CD14-positive monocyte (primary cell): Measurements from ENCODE around the gene PTPN13. TPM values are rescaled to one million over a fixed set of nuclear protein-coding genes. Genes with fewer than 3 reads are reported as not detected.

ENCODE experiments used
- DNase-seq, 3 donors: peaks; one replicate each; pipeline ENCODE4 v3.0.0-alpha.2; 2011 to 2022
- H2AFZ ChIP-seq: 2 replicates; pipeline ENCODE4 v1.6.0; 2012; ENCODE audit warnings: mild to moderate bottlenecking, low read depth, low read length, inconsistent platforms; ENCODE audit not compliant: insufficient read depth, poor library complexity, severe bottlenecking
- H3K27ac ChIP-seq, 2 donors: 1 replicate in 1 of 2; 2 replicates in 1 of 2; pipeline ENCODE4 v1.5.1; 2012 to 2013; ENCODE audit warnings: low read length in 2 of 2, control low read depth in 1 of 2, inconsistent platforms in 1 of 2, low read depth in 1 of 2, mild to moderate bottlenecking in 1 of 2
- H3K27me3 ChIP-seq, 2 donors: one replicate each; pipeline versions ENCODE4 v1.6.0 to v1.6.1; 2011 to 2013; ENCODE audit warnings: low read length in 2 of 2; ENCODE audit not compliant: control insufficient read depth in 2 of 2, insufficient read depth in 2 of 2
- H3K36me3 ChIP-seq, 2 donors: replicated peaks in 1 of 2; 1 replicate in 1 of 2; 2 replicates in 1 of 2; pipeline versions ENCODE4 v1.5.1 to v1.6.1; 2012 to 2013; ENCODE audit warnings: low read length in 2 of 2, control low read depth in 1 of 2, inconsistent platforms in 1 of 2, mild to moderate bottlenecking in 1 of 2; ENCODE audit not compliant: insufficient read depth in 2 of 2, control insufficient read depth in 1 of 2
- H3K4me1 ChIP-seq, 2 donors: 1 replicate in 1 of 2; 2 replicates in 1 of 2; pipeline versions ENCODE4 v1.5.1 to v1.6.1; 2012 to 2013; ENCODE audit warnings: low read length in 2 of 2, control low read depth in 1 of 2, inconsistent platforms in 1 of 2, mild to moderate bottlenecking in 1 of 2, moderate library complexity in 1 of 2; ENCODE audit not compliant: insufficient read depth in 2 of 2, control insufficient read depth in 1 of 2
- H3K4me2 ChIP-seq: replicated peaks from 2 replicates; pipeline ENCODE3; 2012; ENCODE audit warnings: low read length, moderate library complexity, mild to moderate bottlenecking; ENCODE audit not compliant: poor library complexity, severe bottlenecking; ENCODE audit errors: extremely low read depth
- H3K4me3 ChIP-seq, 3 experiments: fragments of 200-600 bp in 1 of 3; sonication (generic) in 1 of 3; replicated peaks in 1 of 3; 1 replicate in 2 of 3; 2 replicates in 1 of 3; pipeline ENCODE4 v1.5.1; 2011 to 2013; ENCODE audit warnings: low read length in 3 of 3, mild to moderate bottlenecking in 3 of 3, control low read depth in 2 of 3, low read depth in 2 of 3, inconsistent platforms in 1 of 3, moderate library complexity in 1 of 3
- H3K79me2 ChIP-seq: 2 replicates; pipeline ENCODE4 v1.6.0; 2012; ENCODE audit warnings: mild to moderate bottlenecking, control low read depth, inconsistent platforms, low read length, moderate library complexity; ENCODE audit not compliant: insufficient read depth
- H3K9ac ChIP-seq: 2 replicates; pipeline ENCODE4 v1.6.0; 2017; ENCODE audit warnings: low read length, mild to moderate bottlenecking; ENCODE audit not compliant: insufficient read depth, poor library complexity, severe bottlenecking
- H3K9me3 ChIP-seq, 2 donors: replicated peaks in 1 of 2; 1 replicate in 1 of 2; 2 replicates in 1 of 2; pipeline versions ENCODE4 v1.5.1 to v1.6.1; 2012 to 2013; ENCODE audit warnings: low read length in 2 of 2, control low read depth in 1 of 2; ENCODE audit not compliant: control insufficient read depth in 1 of 2, insufficient read depth in 1 of 2
- H4K20me1 ChIP-seq: 2 replicates; pipeline ENCODE4 v1.6.0; 2012; ENCODE audit warnings: mild to moderate bottlenecking, low read length, control low read depth, moderate library complexity; ENCODE audit not compliant: insufficient read depth
- H3K27ac Mint-ChIP-seq, 7 donors: one replicate each; pipeline ENCODE4 v1.8.0; 2020; ENCODE audit warnings: mild to moderate bottlenecking in 7 of 7, mixed read lengths in 7 of 7, moderate library complexity in 6 of 7, inconsistent platforms in 2 of 7
- H3K27me3 Mint-ChIP-seq, 3 donors: one replicate each; pipeline ENCODE4 v1.8.0; 2021 to 2022; ENCODE audit warnings: low read depth in 3 of 3, mild to moderate bottlenecking in 3 of 3, mixed read lengths in 3 of 3, moderate library complexity in 3 of 3, inconsistent platforms in 1 of 3
- H3K36me3 Mint-ChIP-seq, 2 donors: one replicate each; pipeline ENCODE4 v1.8.0; 2020; ENCODE audit warnings: mixed read lengths in 2 of 2, inconsistent platforms in 1 of 2, mild to moderate bottlenecking in 1 of 2
- H3K4me1 Mint-ChIP-seq: one replicate; pipeline ENCODE4 v1.8.0; 2020; ENCODE audit warnings: mild to moderate bottlenecking, mixed read lengths
- H3K4me3 Mint-ChIP-seq, 2 donors: one replicate each; pipeline ENCODE4 v1.8.0; 2020; ENCODE audit warnings: mild to moderate bottlenecking in 2 of 2, mixed read lengths in 2 of 2, moderate library complexity in 1 of 2
- H3K9me3 Mint-ChIP-seq, 7 donors: one replicate each; pipeline ENCODE4 v1.8.0; 2020 to 2022; ENCODE audit warnings: mixed read lengths in 7 of 7, mild to moderate bottlenecking in 6 of 7, moderate library complexity in 6 of 7, inconsistent platforms in 2 of 7
- CTCF ChIP-seq: fragments of 200-600 bp; IDR thresholded peaks from one replicate; pipeline ENCODE4 v1.8.0; 2022; ENCODE audit warnings: antibody characterized with exemption, mild to moderate bottlenecking
- WGBS: methylation state at CpG from one replicate; pipeline ENCODE4 v1.1.5; 2013; ENCODE audit warnings: missing lambda C conversion rate; ENCODE audit not compliant: insufficient coverage; 5-methylcytosine and 5-hydroxymethylcytosine counted together
- intact Hi-C, 2 donors: fragments of 100-400 bp; cut with micrococcal nuclease; formaldehyde crosslinking; loops; one replicate each; pipeline versions ENCODE4 v1.15.0 to v1.15.1; 2023
- polyA plus RNA-seq, 3 donors: library from polyadenylated mRNA; depleted of rRNA in 1 of 3; unstranded in 2 of 3; stranded (reverse) in 1 of 3; fragments of 300-500 nt in 2 of 3; fragments of >200 nt in 1 of 3; fragmentation: Illumina TruSeq in 2 of 3; gene quantifications; 1 replicate in 2 of 3; 2 replicates in 1 of 3; pipeline ENCODE4 v1.2.3, GENCODE V29; 2012 to 2021

PTPN13 gene
- polyA plus RNA-seq, 3 donors: 0.04 to 1.0 (median 0.35) TPM

- TF ChIP-seq CTCF: no peak
- Histone ChIP-seq H3K9ac (no peak overlapping the region), H3K9me3 (no peaks in the 10 kb centered on the region), H4K20me1 (no peaks in the 10 kb centered on the region), H3K79me2 (no peaks in the 10 kb centered on the region), H3K4me3 (no peak overlapping the region), H2AFZ (no peak overlapping the region), H3K27ac (no peak overlapping the region), H3K4me2 (no peak overlapping the region), H3K36me3 (no peaks in the 10 kb centered on the region), H3K27me3 (no peaks in the 10 kb centered on the region), H3K4me1 (no peaks in the 10 kb centered on the region)
- Mint-ChIP-seq H3K36me3 (no peaks in the 10 kb centered on the region), H3K27me3 (no peaks in the 10 kb centered on the region), H3K9me3 (peaks cover 0 to 4% (median 0%) of the 10 kb centered on the region in 7 donors), H3K4me1 (no peaks in the 10 kb centered on the region), H3K27ac (no peak overlapping the region), H3K4me3 (no peak overlapping the region)
- no CpG with 5 or more reads among the region's 8 CpGs for WGBS
- intact Hi-C loops: no loop called here
- no peak for DNase-seq
Measured at GRCh38 chr4:86857341-86858052, 263.4 kb downstream of the PTPN13 start.

Other genes starting within 250 kb of the PTPN13 start
- gene MAPK10, start 234.3 kb upstream of the PTPN13 start, polyA plus RNA-seq: under 1 TPM in 1 of 3 donors, not detected in 2; 0.36 TPM